A673 (cell line): ENCODE measurements around the gene ADGRB2. TPM values are rescaled to one million over a fixed set of nuclear protein-coding genes. Genes with fewer than 3 reads are reported as not detected.

ENCODE experiments used
- BruUV-seq: library from RNA; stranded (reverse); fragments of 400-500 nt; replicated peaks from 2 replicates; lab custom pipeline; 2021; lab: Mats Ljungman, UMichigan
- CTCF ChIA-PET: fragments of 300-600 bp; sonication (Branson Sonifier 250); formaldehyde crosslinking; loops from one replicate; lab custom pipeline; 2022; ENCODE audit warnings: antibody characterized with exemption; lab: Charles Lee
- POLR2A ChIA-PET: fragments of 300-600 bp; sonication (Branson Sonifier 250); formaldehyde crosslinking; loops from one replicate; lab custom pipeline; 2022; ENCODE audit warnings: antibody characterized with exemption; ENCODE audit not compliant: low non-redundant PET; lab: Charles Lee
- DNase-seq: peaks from one replicate; pipeline ENCODE4 v3.0.0-alpha.2; 2015; ENCODE audit warnings: low spot score
- H3K27ac ChIP-seq: fragments of 200-600 bp; sonication (generic); 2 replicates; pipeline ENCODE4 v1.5.1; 2016; ENCODE audit warnings: mixed run types, low read depth, mild to moderate bottlenecking, mixed read lengths, antibody characterized with exemption, low read length; ENCODE audit not compliant: poor library complexity, severe bottlenecking
- H3K27me3 ChIP-seq: fragments of 200-600 bp; sonication (generic); replicated peaks from 2 replicates; pipeline ENCODE4 v1.6.1; 2017; ENCODE audit warnings: mixed run types, low read depth, mild to moderate bottlenecking, mixed read lengths, antibody characterized with exemption, low read length; ENCODE audit not compliant: insufficient read depth, poor library complexity
- H3K36me3 ChIP-seq: fragments of 200-600 bp; sonication (generic); 2 replicates; pipeline ENCODE4 v1.6.1; 2016; ENCODE audit warnings: mixed run types, mild to moderate bottlenecking, mixed read lengths, antibody characterized with exemption, low read length; ENCODE audit not compliant: insufficient read depth, poor library complexity, severe bottlenecking
- H3K4me1 ChIP-seq: fragments of 200-600 bp; sonication (generic); 2 replicates; pipeline ENCODE4 v1.6.1; 2017; ENCODE audit warnings: mixed run types, mild to moderate bottlenecking, mixed read lengths, antibody characterized with exemption, low read length; ENCODE audit not compliant: insufficient read depth, poor library complexity, severe bottlenecking
- H3K4me3 ChIP-seq: fragments of 200-600 bp; sonication (generic); 2 replicates; pipeline ENCODE4 v1.5.1; 2016; ENCODE audit warnings: low read depth, mixed run types, mild to moderate bottlenecking, mixed read lengths, low read length; ENCODE audit not compliant: poor library complexity, severe bottlenecking
- H3K9me3 ChIP-seq: fragments of 200-600 bp; sonication (generic); 2 replicates; pipeline ENCODE4 v1.6.1; 2016; ENCODE audit warnings: mixed run types, low read depth, mild to moderate bottlenecking, mixed read lengths, antibody characterized with exemption, low read length; ENCODE audit not compliant: poor library complexity, severe bottlenecking
- CTCF ChIP-seq: fragments of 300-800, 200-600 bp; sonication (generic); conservative IDR thresholded peaks from 2 replicates; pipeline ENCODE4 v1.5.1; 2017; ENCODE audit warnings: low read depth, mild to moderate bottlenecking, antibody characterized with exemption, low read length, moderate library complexity, mixed read lengths
- EZH2 ChIP-seq: fragments of 200-600 bp; sonication (generic); IDR thresholded peaks from 2 replicates; pipeline ENCODE4 v1.6.1; 2017; ENCODE audit warnings: borderline replicate concordance, low read depth, mild to moderate bottlenecking, mixed read lengths, antibody characterized with exemption, low read length; ENCODE audit not compliant: poor library complexity, severe bottlenecking
- intact Hi-C: fragments of 100-400 bp; cut with micrococcal nuclease; formaldehyde crosslinking; loops from one replicate; pipeline ENCODE4 v1.10.0; 2022; ENCODE audit not compliant: unreplicated experiment
- total RNA-seq: library from RNA; stranded (reverse); gene quantifications from 2 replicates; pipeline ENCODE4 v1.2.3, GENCODE V29; 2021

The ADGRB2 gene
- total RNA-seq, 1 experiment from 2014 or later, result 5.9 TPM

GRCh38 chr1:31736675-31737074 lies 27.5 kb downstream of the ADGRB2 start:
- H3K4me3 ChIP-seq, result no peak overlapping the region
- H3K27ac ChIP-seq, result no peak overlapping the region
- H3K9me3 ChIP-seq, result no peaks in the 10 kb centered on the region
- no peak for DNase-seq
- H3K27me3 ChIP-seq, result no peaks in the 10 kb centered on the region
- CTCF ChIA-PET, result no interaction called here
- peaks cover 7% of the 10 kb centered on the region for H3K4me1 ChIP-seq
- POLR2A ChIA-PET, result no interaction called here
- TF ChIP-seq CTCF (no peak), EZH2 (no peak)
- no peaks in the 10 kb centered on the region for H3K36me3 ChIP-seq
- no TSS peak for BruUV-seq
- intact Hi-C loops, result no loop called here

GRCh38 chr1:31735571-31735970 lies 28.6 kb downstream of the ADGRB2 start:
- Histone ChIP-seq H3K27me3 (no peaks in the 10 kb centered on the region), H3K4me1 (peaks cover 7% of the 10 kb centered on the region), H3K9me3 (no peaks in the 10 kb centered on the region), H3K36me3 (no peaks in the 10 kb centered on the region), H3K27ac (no peak overlapping the region), H3K4me3 (no peak overlapping the region)
- POLR2A ChIA-PET, result no interaction called here
- TF ChIP-seq EZH2 (no peak), CTCF (no peak)
- intact Hi-C loops, result no loop called here
- CTCF ChIA-PET, result no interaction called here
- DNase-seq, result no peak
- BruUV-seq, result no TSS peak

- no TSS peak for BruUV-seq
- intact Hi-C loops, result no loop called here
- Histone ChIP-seq H3K4me1 (peaks cover 7% of the 10 kb centered on the region), H3K36me3 (no peaks in the 10 kb centered on the region), H3K9me3 (no peaks in the 10 kb centered on the region), H3K27me3 (no peaks in the 10 kb centered on the region), H3K27ac (no peak overlapping the region), H3K4me3 (no peak overlapping the region)
- TF ChIP-seq CTCF, result no peak
- ChIA-PET POLR2A (no interaction called here), CTCF (interaction anchor here (0.6 to 0.7 kb wide), 2 partner anchors 18 to 1039 kb away, joined by 4 to 5 read pairs; no protein-coding TSS in a partner anchor)
- no peak for DNase-seq
Measured at GRCh38 chr1:31734582-31735107, 29.5 kb downstream of the ADGRB2 start.
